ENCODE data around the gene PARS2.

- no peak for TF ChIP-seq POLR2AphosphoS5 (IDR thresholded peaks at IDR 0.05; ENCODE audit: low read depth, low read length)
- TF ChIP-seq REST (IDR thresholded peaks at IDR 0.05; ENCODE audit: insufficient read depth in 1 of 2, low read depth in 2 of 2, low read length in 2 of 2) = no peak
- no peak for TF ChIP-seq SIN3A (IDR thresholded peaks at IDR 0.05; ENCODE audit: borderline replicate concordance, insufficient read depth, low read length)
- no peak for TF ChIP-seq FOXP2 (optimal IDR thresholded peaks at IDR 0.05; ENCODE audit: borderline replicate concordance, extremely low read depth, extremely low read length, insufficient read depth)
- TF ChIP-seq TAF1 (IDR thresholded peaks at IDR 0.05; ENCODE audit: borderline replicate concordance, insufficient read depth, low read length) = no peak
These were observed 41.7 kb upstream of the PARS2 start for GRCh38 chr1:54805981-54806381.
